ENCODE data around the gene MCF2L2.

Gene MCF2L2

DNA sequence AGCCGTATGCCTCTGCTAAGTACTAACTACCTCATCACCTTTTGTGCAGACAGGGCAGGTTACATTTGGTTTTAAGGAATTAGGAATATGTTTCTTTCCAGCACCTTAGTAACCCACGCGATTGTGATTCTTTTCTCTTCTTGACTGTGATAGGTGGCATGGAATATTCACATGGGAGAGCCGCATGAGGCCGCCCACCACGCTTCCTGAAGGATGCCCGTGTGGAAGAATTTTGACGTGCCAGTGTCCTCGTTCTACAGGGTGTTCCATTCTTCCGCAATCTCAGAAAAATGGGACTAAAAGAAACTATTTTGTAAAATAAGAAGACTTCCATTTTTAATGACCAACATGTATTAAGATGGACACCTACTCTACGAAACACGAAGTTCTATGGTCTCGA lies 159.1 kb downstream of the MCF2L2 start:
- no peak for DNase-seq (ENCODE audit: low spot score)
- TF ChIP-seq, protein P1, sequence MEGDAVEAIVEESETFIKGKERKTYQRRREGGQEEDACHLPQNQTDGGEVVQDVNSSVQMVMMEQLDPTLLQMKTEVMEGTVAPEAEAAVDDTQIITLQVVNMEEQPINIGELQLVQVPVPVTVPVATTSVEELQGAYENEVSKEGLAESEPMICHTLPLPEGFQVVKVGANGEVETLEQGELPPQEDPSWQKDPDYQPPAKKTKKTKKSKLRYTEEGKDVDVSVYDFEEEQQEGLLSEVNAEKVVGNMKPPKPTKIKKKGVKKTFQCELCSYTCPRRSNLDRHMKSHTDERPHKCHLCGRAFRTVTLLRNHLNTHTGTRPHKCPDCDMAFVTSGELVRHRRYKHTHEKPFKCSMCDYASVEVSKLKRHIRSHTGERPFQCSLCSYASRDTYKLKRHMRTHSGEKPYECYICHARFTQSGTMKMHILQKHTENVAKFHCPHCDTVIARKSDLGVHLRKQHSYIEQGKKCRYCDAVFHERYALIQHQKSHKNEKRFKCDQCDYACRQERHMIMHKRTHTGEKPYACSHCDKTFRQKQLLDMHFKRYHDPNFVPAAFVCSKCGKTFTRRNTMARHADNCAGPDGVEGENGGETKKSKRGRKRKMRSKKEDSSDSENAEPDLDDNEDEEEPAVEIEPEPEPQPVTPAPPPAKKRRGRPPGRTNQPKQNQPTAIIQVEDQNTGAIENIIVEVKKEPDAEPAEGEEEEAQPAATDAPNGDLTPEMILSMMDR (IDR thresholded peaks at IDR 0.05; ENCODE audit: extremely low read depth, insufficient read depth, missing control alignments), result no peak
- in situ Hi-C loops (cut with MboI; ENCODE audit: low pct_unique_long_range_greater_than_20kb, low sequenced_read_pairs, unreplicated experiment), result no loop called here

DNA sequence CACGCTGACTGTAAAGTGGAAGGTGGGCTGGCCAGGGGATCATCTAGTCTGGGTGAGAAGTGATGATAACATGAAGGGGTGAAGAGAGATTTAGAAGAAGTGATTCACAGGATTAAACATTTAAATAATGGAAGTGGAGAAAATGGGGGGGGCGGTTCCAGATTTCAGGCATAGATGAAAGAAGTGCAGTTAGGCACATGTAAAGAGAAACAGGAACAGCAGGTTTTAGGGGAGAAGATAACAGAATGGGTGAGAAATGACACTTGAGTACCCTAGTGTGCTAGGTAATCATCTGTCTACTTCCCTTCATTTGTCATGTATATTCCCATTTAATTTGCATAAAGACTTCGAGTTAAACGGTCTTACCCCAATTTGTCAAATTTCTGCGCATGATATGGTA lies 160.1 kb downstream of the MCF2L2 start:
- TF ChIP-seq, protein P1 (IDR thresholded peaks at IDR 0.05; ENCODE audit: extremely low read depth, insufficient read depth, missing control alignments), result no peak
- no peak for DNase-seq (ENCODE audit: low spot score)
- in situ Hi-C loops (cut with MboI; ENCODE audit: low pct_unique_long_range_greater_than_20kb, low sequenced_read_pairs, unreplicated experiment), result no loop called here

DNA sequence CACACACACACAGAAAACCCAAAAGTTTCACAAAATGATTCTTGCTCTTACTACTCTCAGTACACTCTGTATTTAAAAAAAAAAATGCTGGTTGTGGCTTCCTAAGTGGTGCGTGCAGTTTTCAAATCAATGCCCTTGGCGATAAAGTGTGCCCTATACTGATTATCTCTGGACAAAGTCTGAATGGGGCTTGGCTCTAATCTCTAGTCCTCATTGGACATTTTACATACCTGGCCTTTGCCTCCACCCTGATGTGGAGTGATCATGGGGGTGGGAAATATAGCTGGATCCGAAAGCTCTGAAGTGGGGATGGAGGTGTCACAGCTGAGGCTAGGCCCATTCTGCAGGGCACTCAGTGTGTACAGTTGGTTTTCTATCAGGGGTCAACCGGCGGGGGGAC lies 161.3 kb downstream of the MCF2L2 start:
- in situ Hi-C loops (cut with MboI; ENCODE audit: low pct_unique_long_range_greater_than_20kb, low sequenced_read_pairs, unreplicated experiment), result no loop called here
- TF ChIP-seq, protein P1 (IDR thresholded peaks at IDR 0.05; ENCODE audit: extremely low read depth, insufficient read depth, missing control alignments), result no peak

DNA sequence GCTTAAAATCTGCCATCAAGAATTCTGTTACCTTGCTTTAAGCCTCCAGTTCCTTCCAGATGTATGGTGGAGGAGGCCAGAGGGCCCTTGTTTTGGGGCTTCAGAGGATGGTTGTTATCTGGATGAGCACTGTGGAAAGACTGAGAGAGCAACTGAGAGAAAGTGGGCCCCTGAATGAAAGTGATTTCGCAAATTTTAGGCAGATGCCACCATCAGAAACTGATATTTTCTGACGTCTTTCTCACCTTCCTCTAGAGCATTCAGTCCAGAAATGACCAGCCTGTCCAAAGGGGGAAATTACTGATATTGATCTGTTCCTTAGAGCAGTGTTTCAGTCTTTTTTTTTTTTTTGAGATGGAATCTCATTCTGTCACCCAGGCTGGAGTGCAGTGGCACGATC lies 162.0 kb downstream of the MCF2L2 start:
- DNase-seq (ENCODE audit: low spot score), result no peak
- in situ Hi-C loops (cut with MboI; ENCODE audit: low pct_unique_long_range_greater_than_20kb, low sequenced_read_pairs, unreplicated experiment), result no loop called here
- TF ChIP-seq, protein P1 (IDR thresholded peaks at IDR 0.05; ENCODE audit: extremely low read depth, insufficient read depth, missing control alignments), result no peak

More for the DNA sequence above, 161.3 kb downstream of the MCF2L2 start:
- no peak for DNase-seq (ENCODE audit: low spot score)

DNA sequence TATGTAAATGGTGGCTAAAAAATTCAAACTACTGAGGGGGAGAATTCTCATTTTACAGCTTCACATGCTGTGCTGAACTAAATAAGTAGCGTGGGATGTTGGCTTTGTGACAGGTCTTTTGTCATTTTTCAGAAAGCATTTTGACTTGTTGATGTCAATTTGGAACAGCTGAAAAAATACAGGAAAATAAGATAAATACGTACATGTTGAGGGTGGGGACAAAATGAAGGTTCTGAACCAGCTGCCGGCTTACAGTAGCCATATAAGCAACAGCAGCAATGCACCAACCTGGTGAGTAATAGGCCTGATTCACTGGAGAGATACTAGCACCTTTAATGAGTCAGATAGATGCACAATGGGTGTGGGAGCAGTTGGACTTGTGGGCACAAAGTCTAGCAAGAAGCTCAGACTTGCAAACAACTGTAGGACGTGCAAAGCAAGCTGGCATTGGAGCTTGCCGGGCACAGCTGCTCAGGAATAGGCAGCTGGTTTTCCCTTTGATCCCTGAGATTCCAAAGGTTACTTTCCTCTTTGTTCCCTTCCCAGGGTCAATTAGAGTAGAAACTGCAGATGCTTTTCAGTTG lies 162.5 kb downstream of the MCF2L2 start:
- in situ Hi-C loops (cut with MboI; ENCODE audit: low pct_unique_long_range_greater_than_20kb, low sequenced_read_pairs, unreplicated experiment), result no loop called here
- DNase-seq (ENCODE audit: low spot score), result no peak
- TF ChIP-seq, protein P1 (IDR thresholded peaks at IDR 0.05; ENCODE audit: extremely low read depth, insufficient read depth, missing control alignments), result no peak

DNA sequence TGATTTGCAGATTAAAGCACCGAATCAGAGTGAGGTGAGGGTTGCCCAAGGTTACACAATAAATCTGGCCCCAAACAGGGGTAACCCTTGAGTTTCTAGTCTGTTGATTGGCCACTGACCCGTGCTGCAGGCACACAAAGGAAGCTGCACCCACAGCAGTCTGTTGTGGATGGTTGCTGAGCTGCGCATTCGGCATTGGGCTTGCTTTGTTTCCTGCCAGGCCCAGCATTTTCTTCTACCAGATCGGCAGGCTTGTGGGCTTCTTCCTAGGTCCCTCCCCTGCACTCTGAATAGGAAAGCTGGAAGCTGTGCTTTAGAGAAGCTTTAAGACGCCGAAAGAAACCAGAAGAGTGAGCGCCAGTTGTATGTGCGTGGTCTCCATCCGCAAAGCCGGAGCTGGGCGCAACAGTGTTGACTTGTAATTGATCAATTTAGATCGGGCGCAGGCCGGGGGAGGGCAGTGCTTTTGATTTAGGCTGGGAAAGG lies 163.2 kb downstream of the MCF2L2 start:
- DNase-seq (ENCODE audit: low spot score), result no peak
- TF ChIP-seq, protein P1 (IDR thresholded peaks at IDR 0.05; ENCODE audit: extremely low read depth, insufficient read depth, missing control alignments), result no peak
- in situ Hi-C loops (cut with MboI; ENCODE audit: low pct_unique_long_range_greater_than_20kb, low sequenced_read_pairs, unreplicated experiment), result no loop called here
